ENCODE measurements around the gene DCTPP1.

DNA sequence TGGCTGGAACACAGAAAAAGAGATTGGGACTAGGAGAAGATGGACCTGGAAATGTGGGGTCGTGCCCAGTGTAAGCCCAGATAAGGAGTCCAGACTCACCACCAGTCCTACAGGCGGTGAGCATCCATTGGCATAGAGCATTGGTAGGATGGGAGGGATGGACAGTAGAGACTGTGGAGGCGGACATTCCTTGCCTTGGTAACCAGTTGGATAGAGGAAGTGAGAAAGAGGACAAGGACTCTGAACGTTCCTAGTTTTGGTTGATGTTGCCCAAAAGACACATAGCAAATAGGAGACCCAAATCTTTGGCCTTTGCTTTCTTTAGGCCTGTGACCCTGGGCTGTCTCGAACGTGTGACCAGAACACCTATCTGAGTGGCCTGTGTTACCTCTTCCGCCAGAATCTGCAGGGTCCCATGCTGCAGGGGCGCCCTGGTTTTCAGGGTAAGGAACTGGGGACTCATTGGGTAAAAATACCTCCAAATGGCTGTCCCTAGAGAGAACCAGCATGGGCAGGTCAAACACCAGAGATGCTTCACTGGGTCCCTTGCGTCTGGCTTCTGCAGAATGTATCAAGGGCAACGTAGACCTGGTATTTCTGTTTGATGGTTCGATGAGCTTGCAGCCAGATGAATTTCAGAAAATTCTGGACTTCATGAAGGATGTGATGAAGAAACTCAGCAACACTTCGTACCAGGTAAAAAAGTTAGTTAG is 49.1 kb upstream of the DCTPP1 start:
- TF ChIP-seq CSDC2 (CRISPR knock-in tag; IDR thresholded peaks at IDR 0.05) (no peak), OSR1 (CRISPR knock-in tag; IDR thresholded peaks at IDR 0.05) (no peak), CREB5 (CRISPR knock-in tag; IDR thresholded peaks at IDR 0.05; ENCODE audit: low read depth) (no peak), ZFP3 (CRISPR knock-in tag; IDR thresholded peaks at IDR 0.05) (no peak), RARB (CRISPR knock-in tag; IDR thresholded peaks at IDR 0.05) (no peak), TCF4 (CRISPR knock-in tag; IDR thresholded peaks at IDR 0.05; ENCODE audit: borderline replicate concordance) (no peak)
- TF ChIP-seq, protein P1, sequence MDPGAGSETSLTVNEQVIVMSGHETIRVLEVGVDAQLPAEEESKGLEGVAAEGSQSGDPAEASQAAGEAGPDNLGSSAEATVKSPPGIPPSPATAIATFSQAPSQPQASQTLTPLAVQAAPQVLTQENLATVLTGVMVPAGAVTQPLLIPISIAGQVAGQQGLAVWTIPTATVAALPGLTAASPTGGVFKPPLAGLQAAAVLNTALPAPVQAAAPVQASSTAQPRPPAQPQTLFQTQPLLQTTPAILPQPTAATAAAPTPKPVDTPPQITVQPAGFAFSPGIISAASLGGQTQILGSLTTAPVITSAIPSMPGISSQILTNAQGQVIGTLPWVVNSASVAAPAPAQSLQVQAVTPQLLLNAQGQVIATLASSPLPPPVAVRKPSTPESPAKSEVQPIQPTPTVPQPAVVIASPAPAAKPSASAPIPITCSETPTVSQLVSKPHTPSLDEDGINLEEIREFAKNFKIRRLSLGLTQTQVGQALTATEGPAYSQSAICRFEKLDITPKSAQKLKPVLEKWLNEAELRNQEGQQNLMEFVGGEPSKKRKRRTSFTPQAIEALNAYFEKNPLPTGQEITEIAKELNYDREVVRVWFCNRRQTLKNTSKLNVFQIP (CRISPR knock-in tag; IDR thresholded peaks at IDR 0.05; ENCODE audit: borderline replicate concordance, low read depth): no peak
- TF ChIP-seq, protein P2, sequence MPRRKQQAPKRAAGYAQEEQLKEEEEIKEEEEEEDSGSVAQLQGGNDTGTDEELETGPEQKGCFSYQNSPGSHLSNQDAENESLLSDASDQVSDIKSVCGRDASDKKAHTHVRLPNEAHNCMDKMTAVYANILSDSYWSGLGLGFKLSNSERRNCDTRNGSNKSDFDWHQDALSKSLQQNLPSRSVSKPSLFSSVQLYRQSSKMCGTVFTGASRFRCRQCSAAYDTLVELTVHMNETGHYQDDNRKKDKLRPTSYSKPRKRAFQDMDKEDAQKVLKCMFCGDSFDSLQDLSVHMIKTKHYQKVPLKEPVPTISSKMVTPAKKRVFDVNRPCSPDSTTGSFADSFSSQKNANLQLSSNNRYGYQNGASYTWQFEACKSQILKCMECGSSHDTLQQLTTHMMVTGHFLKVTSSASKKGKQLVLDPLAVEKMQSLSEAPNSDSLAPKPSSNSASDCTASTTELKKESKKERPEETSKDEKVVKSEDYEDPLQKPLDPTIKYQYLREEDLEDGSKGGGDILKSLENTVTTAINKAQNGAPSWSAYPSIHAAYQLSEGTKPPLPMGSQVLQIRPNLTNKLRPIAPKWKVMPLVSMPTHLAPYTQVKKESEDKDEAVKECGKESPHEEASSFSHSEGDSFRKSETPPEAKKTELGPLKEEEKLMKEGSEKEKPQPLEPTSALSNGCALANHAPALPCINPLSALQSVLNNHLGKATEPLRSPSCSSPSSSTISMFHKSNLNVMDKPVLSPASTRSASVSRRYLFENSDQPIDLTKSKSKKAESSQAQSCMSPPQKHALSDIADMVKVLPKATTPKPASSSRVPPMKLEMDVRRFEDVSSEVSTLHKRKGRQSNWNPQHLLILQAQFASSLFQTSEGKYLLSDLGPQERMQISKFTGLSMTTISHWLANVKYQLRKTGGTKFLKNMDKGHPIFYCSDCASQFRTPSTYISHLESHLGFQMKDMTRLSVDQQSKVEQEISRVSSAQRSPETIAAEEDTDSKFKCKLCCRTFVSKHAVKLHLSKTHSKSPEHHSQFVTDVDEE (CRISPR knock-in tag; IDR thresholded peaks at IDR 0.05): no peak
- TF ChIP-seq, protein P3, sequence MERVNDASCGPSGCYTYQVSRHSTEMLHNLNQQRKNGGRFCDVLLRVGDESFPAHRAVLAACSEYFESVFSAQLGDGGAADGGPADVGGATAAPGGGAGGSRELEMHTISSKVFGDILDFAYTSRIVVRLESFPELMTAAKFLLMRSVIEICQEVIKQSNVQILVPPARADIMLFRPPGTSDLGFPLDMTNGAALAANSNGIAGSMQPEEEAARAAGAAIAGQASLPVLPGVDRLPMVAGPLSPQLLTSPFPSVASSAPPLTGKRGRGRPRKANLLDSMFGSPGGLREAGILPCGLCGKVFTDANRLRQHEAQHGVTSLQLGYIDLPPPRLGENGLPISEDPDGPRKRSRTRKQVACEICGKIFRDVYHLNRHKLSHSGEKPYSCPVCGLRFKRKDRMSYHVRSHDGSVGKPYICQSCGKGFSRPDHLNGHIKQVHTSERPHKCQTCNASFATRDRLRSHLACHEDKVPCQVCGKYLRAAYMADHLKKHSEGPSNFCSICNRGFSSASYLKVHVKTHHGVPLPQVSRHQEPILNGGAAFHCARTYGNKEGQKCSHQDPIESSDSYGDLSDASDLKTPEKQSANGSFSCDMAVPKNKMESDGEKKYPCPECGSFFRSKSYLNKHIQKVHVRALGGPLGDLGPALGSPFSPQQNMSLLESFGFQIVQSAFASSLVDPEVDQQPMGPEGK (CRISPR knock-in tag; IDR thresholded peaks at IDR 0.05; ENCODE audit: borderline replicate concordance): no peak
